HEK293T (cell line): ENCODE results near the gene TRIM38.

ENCODE experiments used
- CTCF ChIA-PET: fragments of 350-600 bp; formaldehyde crosslinking; extraction: SDS; loops from one replicate; lab custom pipeline; 2021; ENCODE audit warnings: antibody characterized with exemption, inconsistent platforms; lab: Yijun Ruan, JAX
- POLR2A ChIA-PET: fragments of 350-600 bp; formaldehyde crosslinking; extraction: SDS; loops from one replicate; lab custom pipeline; 2020; ENCODE audit warnings: antibody characterized with exemption, inconsistent platforms; lab: Yijun Ruan, JAX
- DNase-seq: peaks from one replicate; pipeline ENCODE4 v3.0.0; 2012; ENCODE audit warnings: mixed read lengths; ENCODE audit errors: extremely low spot score
- ARNT ChIP-seq: fragments of 450-650 bp; IDR thresholded peaks from 2 replicates; pipeline ENCODE4 v1.6.1; 2017; ENCODE audit warnings: mild to moderate bottlenecking
- BHLHE40 ChIP-seq: fragments of 450-650 bp; IDR thresholded peaks from 2 replicates; pipeline ENCODE4 v1.6.1; 2016; ENCODE audit warnings: mild to moderate bottlenecking, moderate library complexity, borderline replicate concordance
- CTBP1 ChIP-seq: fragments of 450-650 bp; IDR thresholded peaks from 2 replicates; pipeline ENCODE4 v1.6.1; 2016; ENCODE audit warnings: borderline replicate concordance
- ELF4 ChIP-seq: fragments of 450-650 bp; IDR thresholded peaks from 2 replicates; pipeline ENCODE4 v1.6.1; 2017; ENCODE audit warnings: antibody characterized with exemption
- FOXA1 ChIP-seq: fragments of 450-650 bp; IDR thresholded peaks from 2 replicates; pipeline ENCODE4 v1.6.1; 2016; ENCODE audit warnings: mild to moderate bottlenecking
- FOXK2 ChIP-seq: fragments of 450-650 bp; IDR thresholded peaks from 2 replicates; pipeline ENCODE4 v1.6.1; 2016; ENCODE audit warnings: mild to moderate bottlenecking
- FOXM1 ChIP-seq: fragments of 450-650 bp; IDR thresholded peaks from 2 replicates; pipeline ENCODE4 v1.6.1; 2017; ENCODE audit warnings: mild to moderate bottlenecking, borderline replicate concordance
- HDGF ChIP-seq: fragments of 450-650 bp; IDR thresholded peaks from 2 replicates; pipeline ENCODE4 v1.6.1; 2017; ENCODE audit warnings: antibody characterized with exemption, borderline replicate concordance
- L3MBTL2 ChIP-seq: fragments of 450-650 bp; conservative IDR thresholded peaks from 2 replicates; pipeline ENCODE4 v1.6.1; 2016; ENCODE audit warnings: mild to moderate bottlenecking
- LEF1 ChIP-seq: fragments of 450-650 bp; IDR thresholded peaks from 2 replicates; pipeline ENCODE4 v1.6.1; 2017; ENCODE audit warnings: mild to moderate bottlenecking, borderline replicate concordance
- NFRKB ChIP-seq: fragments of 450-650 bp; IDR thresholded peaks from 2 replicates; pipeline ENCODE4 v1.6.1; 2016; ENCODE audit warnings: mild to moderate bottlenecking, moderate library complexity
- PKNOX1 ChIP-seq: fragments of 450-650 bp; IDR thresholded peaks from 2 replicates; pipeline ENCODE4 v1.6.1; 2016
- SP1 ChIP-seq: fragments of 450-650 bp; IDR thresholded peaks from 2 replicates; pipeline ENCODE4 v1.6.1; 2017
- SUZ12 ChIP-seq: fragments of 450-650 bp; IDR thresholded peaks from 2 replicates; pipeline ENCODE4 v1.6.1; 2016; ENCODE audit warnings: mild to moderate bottlenecking
- TARDBP ChIP-seq: fragments of 450-650 bp; IDR thresholded peaks from 2 replicates; pipeline ENCODE4 v1.6.1; 2016
- ZNF384 ChIP-seq: fragments of 450-650 bp; IDR thresholded peaks from 2 replicates; pipeline ENCODE4 v1.6.1; 2016

TRIM38 gene

GRCh38 chr6:25960734-25961133, 1.9 kb upstream of the TRIM38 start:
- TF ChIP-seq ZNF384: no peak
- no peak for TF ChIP-seq HDGF
- TF ChIP-seq PKNOX1: no peak
- no peak for DNase-seq
- ChIA-PET CTCF (no interaction called here), POLR2A (no interaction called here)

- CTCF ChIA-PET: no interaction called here
- POLR2A ChIA-PET: interaction anchor here (1.2 to 2.7 kb wide), 2 partner anchors 31 to 59 kb away, joined by 3 to 12 read pairs; no protein-coding TSS in a partner anchor
- TF ChIP-seq ELF4 (no peak), PKNOX1 (no peak), FOXM1 (no peak), L3MBTL2 (no peak), NFRKB (no peak), FOXA1 (no peak), LEF1 (no peak), CTBP1 (no peak), SP1 (no peak), ARNT (no peak), BHLHE40 (no peak), HDGF (no peak), SUZ12 (no peak), TARDBP (no peak), FOXK2 (no peak), ZNF384 (no peak)
- DNase-seq: no peak
Observed at GRCh38 chr6:25961619-25962148, 918 bp upstream of the TRIM38 start.

- TF ChIP-seq BHLHE40: no peak
- TF ChIP-seq FOXK2: no peak
- TF ChIP-seq HDGF: no peak
- TF ChIP-seq PKNOX1: no peak
- no peak for TF ChIP-seq LEF1
- no peak for TF ChIP-seq FOXA1
- TF ChIP-seq NFRKB: no peak
- no peak for TF ChIP-seq FOXM1
- TF ChIP-seq ARNT: no peak
- ChIA-PET CTCF (interaction anchor here (0.6 kb wide), 1 partner anchor 1058 kb away, joined by 3 read pairs; no protein-coding TSS in a partner anchor), POLR2A (interaction anchor here (1.2 to 2.7 kb wide), 2 partner anchors 29 to 57 kb away, joined by 3 to 12 read pairs; a partner anchor contains a TSS)
- DNase-seq: no peak
Observed at GRCh38 chr6:25963426-25964123, 973 bp downstream of the TRIM38 start.

- DNase-seq: no peak
- ChIA-PET POLR2A (interaction anchor here (1.5 kb wide), 1 partner anchor 61 kb away, joined by 3 read pairs; no protein-coding TSS in a partner anchor), CTCF (no interaction called here)
- TF ChIP-seq SP1 (no peak), ARNT (no peak)
Observed at GRCh38 chr6:25965058-25965457, 2.5 kb downstream of the TRIM38 start.

- DNase-seq: no peak
- POLR2A ChIA-PET: no interaction called here
- CTCF ChIA-PET: no interaction called here
- TF ChIP-seq ZNF384 (no peak), FOXA1 (no peak), NFRKB (no peak), ARNT (no peak), BHLHE40 (no peak), FOXM1 (no peak), FOXK2 (no peak), CTBP1 (no peak), SP1 (no peak), L3MBTL2 (no peak), SUZ12 (no peak), TARDBP (no peak), PKNOX1 (no peak), LEF1 (no peak), HDGF (no peak), ELF4 (no peak)
Observed at GRCh38 chr6:25966711-25967110, 4.1 kb downstream of the TRIM38 start.

- no peak for TF ChIP-seq NFRKB
- TF ChIP-seq SUZ12: no peak
- no peak for TF ChIP-seq ARNT
- TF ChIP-seq HDGF: no peak
- no peak for TF ChIP-seq BHLHE40
- no peak for TF ChIP-seq ZNF384
- no peak for TF ChIP-seq L3MBTL2
- TF ChIP-seq CTBP1: no peak
- TF ChIP-seq TARDBP: no peak
- no peak for TF ChIP-seq FOXA1
- TF ChIP-seq SP1: no peak
- no peak for TF ChIP-seq ELF4
- no peak for TF ChIP-seq FOXM1
- no peak for TF ChIP-seq PKNOX1
- ChIA-PET POLR2A (no interaction called here), CTCF (no interaction called here)
- DNase-seq: no peak
Observed at GRCh38 chr6:25968769-25969168, 6.2 kb downstream of the TRIM38 start.
